CD4-positive, alpha-beta T cell treated with Interferon gamma for 1 hour (primary cell): ENCODE measurements around the gene SMU1.
"Not testable (repeated sequence)": the region's sequence is repeated elsewhere in the genome, so short reads cannot be mapped to it uniquely, and the experiment has no call there.

ENCODE experiments used
- DNase-seq: peaks from one replicate; pipeline ENCODE4 v3.0.0-alpha.2; 2020

The SMU1 gene

GRCh38 chr9:33105504-33105903 is 29.0 kb upstream of the SMU1 start:
- DNase-seq = no peak

- no peak for DNase-seq
These were observed 27.9 kb upstream of the SMU1 start for GRCh38 chr9:33104401-33104800.

GRCh38 chr9:33103501-33104281 is 27.2 kb upstream of the SMU1 start:
- no peak for DNase-seq

GRCh38 chr9:33102551-33103210 is 26.2 kb upstream of the SMU1 start:
- no peak for DNase-seq

- no peak for DNase-seq
These were observed 24.9 kb upstream of the SMU1 start for GRCh38 chr9:33101104-33101951.

- no peak for DNase-seq
These were observed 23.3 kb upstream of the SMU1 start for GRCh38 chr9:33099754-33100153.

- DNase-seq = no peak
These were observed 20.7 kb upstream of the SMU1 start for GRCh38 chr9:33097192-33097591.

GRCh38 chr9:33092634-33093033 is 16.2 kb upstream of the SMU1 start:
- DNase-seq = no peak

GRCh38 chr9:33085672-33086071 is 9.2 kb upstream of the SMU1 start:
- DNase-seq = not testable (repeated sequence)

GRCh38 chr9:33082538-33083326 is 6.3 kb upstream of the SMU1 start:
- DNase-seq = no peak

- no peak for DNase-seq
These were observed 5.7 kb upstream of the SMU1 start for GRCh38 chr9:33082128-33082527.

- peak; percentile 74 for DNase-seq
These were observed 4.8 kb upstream of the SMU1 start for GRCh38 chr9:33081128-33081851.

GRCh38 chr9:33080534-33080933 is 4.1 kb upstream of the SMU1 start:
- DNase-seq = no peak

GRCh38 chr9:33068991-33069390 is 7.5 kb downstream of the SMU1 start:
- no peak for DNase-seq

GRCh38 chr9:33065157-33066076 is 11.1 kb downstream of the SMU1 start:
- no peak for DNase-seq

GRCh38 chr9:33051144-33051543 is 25.3 kb downstream of the SMU1 start:
- DNase-seq = no peak

GRCh38 chr9:33049680-33050361 is 26.7 kb downstream of the SMU1 start:
- DNase-seq = no peak

GRCh38 chr9:33048054-33048465 is 28.4 kb downstream of the SMU1 start:
- DNase-seq = no peak

- DNase-seq = no peak
These were observed 30.4 kb downstream of the SMU1 start for GRCh38 chr9:33046061-33046460.

- no peak for DNase-seq
These were observed 31.7 kb downstream of the SMU1 start for GRCh38 chr9:33044677-33045282.
